ENCODE data around the gene LRRC25.

LRRC25 gene

GRCh38 chr19:18418483-18419194, 21.2 kb upstream of the LRRC25 start (continued):
- TF ChIP-seq ZNF155 (tag by site-specific recombination; IDR thresholded peaks at IDR 0.05) = no peak
- TF ChIP-seq ZBTB21 (tag by site-specific recombination; IDR thresholded peaks at IDR 0.05) = 0 out of 2 replicates have a peak, but pooled peaks have one; percentile 7
- no peak for TF ChIP-seq ZSCAN30 (tag by site-specific recombination; IDR thresholded peaks at IDR 0.05)
- peak; percentile 81 for TF ChIP-seq ZBTB26 (tag by site-specific recombination; optimal IDR thresholded peaks at IDR 0.05)
- TF ChIP-seq YY1 (tag by site-specific recombination; IDR thresholded peaks at IDR 0.05) = no peak
- no peak for TF ChIP-seq ZNF521 (tag by site-specific recombination; IDR thresholded peaks at IDR 0.05)
- no peak for TF ChIP-seq BCL11B (tag by site-specific recombination; IDR thresholded peaks at IDR 0.05; ENCODE audit: low read depth)
- no peak for TF ChIP-seq ZNF664 (tag by site-specific recombination; IDR thresholded peaks at IDR 0.05)
- TF ChIP-seq ZNF24 (tag by site-specific recombination; IDR thresholded peaks at IDR 0.05) = no peak
- no peak for TF ChIP-seq ZNF140 (tag by site-specific recombination; IDR thresholded peaks at IDR 0.05)
- TF ChIP-seq ZNF138 (tag by site-specific recombination; IDR thresholded peaks at IDR 0.05; ENCODE audit: borderline replicate concordance) = no peak
- no peak for TF ChIP-seq ZNF18 (tag by site-specific recombination; IDR thresholded peaks at IDR 0.05)
- TF ChIP-seq ZNF785 (tag by site-specific recombination; IDR thresholded peaks at IDR 0.05) = peak; percentile 51; the same call in 1 of the 2 replicates
- TF ChIP-seq INSM2 (tag by site-specific recombination; IDR thresholded peaks at IDR 0.05) = no peak; the same call in 1 of the 2 replicates
- peak; percentile 76 for TF ChIP-seq PATZ1 (tag by site-specific recombination; IDR thresholded peaks at IDR 0.05)
- TF ChIP-seq ZNF324 (tag by site-specific recombination; IDR thresholded peaks at IDR 0.05) = no peak
- TF ChIP-seq ZNF112 (tag by site-specific recombination; IDR thresholded peaks at IDR 0.05) = no peak
- no peak for TF ChIP-seq SCRT2 (tag by site-specific recombination; IDR thresholded peaks at IDR 0.05)
- no peak for TF ChIP-seq ZNF23 (tag by site-specific recombination; IDR thresholded peaks at IDR 0.05; ENCODE audit: borderline replicate concordance)
- TF ChIP-seq ZNF391 (tag by site-specific recombination; IDR thresholded peaks at IDR 0.05; ENCODE audit: borderline replicate concordance, low read depth) = 0 out of 2 replicates have a peak, but pooled peaks have one; percentile 61
- no peak for TF ChIP-seq ZNF747 (tag by site-specific recombination; IDR thresholded peaks at IDR 0.05)
- no peak for TF ChIP-seq TCF7L2 (IDR thresholded peaks at IDR 0.05; ENCODE audit: borderline replicate concordance, low read depth, low read length)
- TF ChIP-seq ZNF555 (tag by site-specific recombination; conservative IDR thresholded peaks at IDR 0.05) = no peak
- no peak for TF ChIP-seq ZBTB1 (tag by site-specific recombination; IDR thresholded peaks at IDR 0.05)
- no peak for TF ChIP-seq ZNF132 (tag by site-specific recombination; IDR thresholded peaks at IDR 0.05; ENCODE audit: borderline replicate concordance)
- no peak for TF ChIP-seq ZNF596 (tag by site-specific recombination; IDR thresholded peaks at IDR 0.05)
- TF ChIP-seq GLI4 (tag by site-specific recombination; IDR thresholded peaks at IDR 0.05) = no peak
- TF ChIP-seq ZBTB44 (tag by site-specific recombination; IDR thresholded peaks at IDR 0.05) = no peak
- 0 out of 2 replicates have a peak, but pooled peaks have one; percentile 32 for TF ChIP-seq EGR2 (tag by site-specific recombination; IDR thresholded peaks at IDR 0.05; ENCODE audit: low read depth)
- TF ChIP-seq ZBTB7A (tag by site-specific recombination; IDR thresholded peaks at IDR 0.05; ENCODE audit: low read depth) = no peak; the same call in 1 of the 2 replicates
- peak; percentile 37; the same call in 1 of the 2 replicates for TF ChIP-seq TRIM28 (IDR thresholded peaks at IDR 0.05; ENCODE audit: borderline replicate concordance, low read length)
- TF ChIP-seq ZNF660 (tag by site-specific recombination; IDR thresholded peaks at IDR 0.05) = no peak
- TF ChIP-seq PRDM1 (tag by site-specific recombination; IDR thresholded peaks at IDR 0.05) = no peak

All from HEK293 (cell line).